Measurements from ENCODE around the gene DDX27.
A peak's percentile ranks its signal among the peaks of the same experiment; 100 is the strongest.
"Not testable (repeated sequence)": the region's sequence is repeated elsewhere in the genome, so short reads cannot be mapped to it uniquely, and the experiment has no call there.

Gene DDX27, protein sequence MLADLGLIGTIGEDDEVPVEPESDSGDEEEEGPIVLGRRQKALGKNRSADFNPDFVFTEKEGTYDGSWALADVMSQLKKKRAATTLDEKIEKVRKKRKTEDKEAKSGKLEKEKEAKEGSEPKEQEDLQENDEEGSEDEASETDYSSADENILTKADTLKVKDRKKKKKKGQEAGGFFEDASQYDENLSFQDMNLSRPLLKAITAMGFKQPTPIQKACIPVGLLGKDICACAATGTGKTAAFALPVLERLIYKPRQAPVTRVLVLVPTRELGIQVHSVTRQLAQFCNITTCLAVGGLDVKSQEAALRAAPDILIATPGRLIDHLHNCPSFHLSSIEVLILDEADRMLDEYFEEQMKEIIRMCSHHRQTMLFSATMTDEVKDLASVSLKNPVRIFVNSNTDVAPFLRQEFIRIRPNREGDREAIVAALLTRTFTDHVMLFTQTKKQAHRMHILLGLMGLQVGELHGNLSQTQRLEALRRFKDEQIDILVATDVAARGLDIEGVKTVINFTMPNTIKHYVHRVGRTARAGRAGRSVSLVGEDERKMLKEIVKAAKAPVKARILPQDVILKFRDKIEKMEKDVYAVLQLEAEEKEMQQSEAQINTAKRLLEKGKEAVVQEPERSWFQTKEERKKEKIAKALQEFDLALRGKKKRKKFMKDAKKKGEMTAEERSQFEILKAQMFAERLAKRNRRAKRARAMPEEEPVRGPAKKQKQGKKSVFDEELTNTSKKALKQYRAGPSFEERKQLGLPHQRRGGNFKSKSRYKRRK

DNA sequence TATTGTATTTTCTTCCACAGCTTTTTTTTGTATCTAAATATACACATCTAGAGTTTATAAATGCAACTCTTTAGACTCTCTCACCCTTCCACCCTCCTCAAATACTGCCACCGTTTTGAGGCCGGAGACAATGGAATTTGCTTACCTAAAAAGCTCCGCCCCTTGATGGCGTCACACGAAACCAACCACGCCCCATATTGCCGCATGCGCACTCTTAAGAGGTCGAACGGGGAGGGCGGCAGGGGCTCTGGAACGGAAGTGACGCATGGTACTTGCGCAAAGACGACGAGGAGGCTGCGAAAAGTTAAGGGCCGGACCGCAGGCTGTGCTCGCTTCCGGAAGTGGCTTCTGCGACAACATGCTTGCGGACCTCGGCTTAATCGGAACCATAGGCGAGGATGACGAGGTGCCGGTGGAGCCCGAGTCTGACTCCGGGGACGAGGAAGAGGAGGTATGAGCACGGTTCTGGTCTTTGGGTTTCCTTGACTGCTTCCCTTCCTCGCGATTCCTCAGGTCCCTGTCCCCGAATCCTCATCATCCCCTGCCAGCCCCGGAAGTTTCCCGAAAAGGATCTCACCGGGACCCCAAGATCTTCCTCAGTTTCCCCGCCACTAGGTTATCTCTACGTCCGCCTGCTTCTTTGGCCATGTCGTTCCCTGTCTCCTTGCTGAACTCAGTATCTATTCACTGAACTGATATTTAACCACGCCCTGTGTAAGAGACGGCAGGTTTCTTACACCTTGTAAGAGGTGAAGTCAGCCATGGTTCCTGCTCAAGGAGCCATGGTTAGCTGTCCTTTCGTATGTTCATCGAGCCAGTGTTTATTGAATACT is at the start of gene DDX27:
Gene DDX27, plus strand, starts transcription at position 326 of the 833 bp plus-strand sequence. Its CDS starts 33 bp downstream, at position 359.
- DNase-seq (ENCODE audit: low read depth in 2 of 2), result peak; percentile 90 to 95

DNA sequence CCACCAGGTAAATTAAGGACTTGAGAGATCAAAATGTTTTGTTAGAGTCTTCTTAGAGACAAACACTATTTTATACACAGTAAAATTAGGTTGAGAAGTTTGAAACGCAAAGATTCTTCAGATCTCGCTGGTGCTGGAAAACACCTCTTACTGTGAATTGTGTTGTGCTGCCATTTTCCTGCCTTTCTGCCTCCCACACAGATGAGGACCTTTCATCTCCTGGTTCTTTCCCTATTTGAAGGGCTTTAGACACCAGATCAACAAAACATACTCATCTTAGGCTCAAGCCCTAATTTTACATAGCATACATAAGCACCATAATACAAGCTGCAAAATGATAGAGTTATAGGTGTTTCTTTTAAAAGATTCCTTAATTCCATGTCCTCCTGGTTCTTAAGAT is 49.7 kb upstream of the DDX27 start:
- no peak for DNase-seq (ENCODE audit: low read depth in 2 of 2)

DNA sequence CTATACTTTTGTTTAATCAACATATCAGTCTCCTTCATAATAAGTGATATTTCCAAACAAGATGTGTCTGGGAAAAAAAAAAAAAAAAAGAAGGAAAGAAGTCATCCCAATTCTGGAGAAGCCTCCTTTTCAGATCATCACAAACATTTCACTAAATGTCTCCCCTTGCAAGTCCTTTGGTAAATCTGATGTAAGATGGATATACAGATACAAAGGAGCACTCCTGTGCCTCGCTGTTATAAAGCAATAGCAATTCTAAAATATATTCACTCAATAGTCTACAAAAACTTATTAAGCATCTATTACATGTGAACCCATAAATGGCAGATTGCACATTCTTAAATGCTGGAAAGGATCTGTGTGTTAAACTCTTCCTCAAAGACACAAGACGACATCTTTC is 48.5 kb upstream of the DDX27 start:
- no peak for DNase-seq (ENCODE audit: low read depth in 2 of 2)

DNA sequence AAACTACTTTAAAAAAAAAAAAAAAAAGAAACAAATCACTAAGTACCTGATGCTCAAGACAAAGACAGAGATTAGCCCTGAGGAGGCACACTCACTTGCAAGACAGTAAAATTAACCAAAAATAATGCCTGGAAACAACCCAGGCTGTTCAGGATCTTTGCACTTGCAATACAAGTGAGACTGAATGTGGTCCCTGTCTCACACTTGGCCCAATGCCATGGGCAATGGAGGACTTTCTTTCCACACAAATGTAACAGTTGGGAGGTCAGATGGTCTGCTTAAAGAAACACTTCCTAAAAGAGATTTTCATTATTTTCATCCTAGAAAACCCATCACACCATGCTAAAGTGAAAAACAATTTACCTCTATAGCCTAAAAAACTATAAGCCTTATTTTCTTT is 47.3 kb upstream of the DDX27 start:
- no peak for DNase-seq (ENCODE audit: low read depth in 2 of 2)

DNA sequence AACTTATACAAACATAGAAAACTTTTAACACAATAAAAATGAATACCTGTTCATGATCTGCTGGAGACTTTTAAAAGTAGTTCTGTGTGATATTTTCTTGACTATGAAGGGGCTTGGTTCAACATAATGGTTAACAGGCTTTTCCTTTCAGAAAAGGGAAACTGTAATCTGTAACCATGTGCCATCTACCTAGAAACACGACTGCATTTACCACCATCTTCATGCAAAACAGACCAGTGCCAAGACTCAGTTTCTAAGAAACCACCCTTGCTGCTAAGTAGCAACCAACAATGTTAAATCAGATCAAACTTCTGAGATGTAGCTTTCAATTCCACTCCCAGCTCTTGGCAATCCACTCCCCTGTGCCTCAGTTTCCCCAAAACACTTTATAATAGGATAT is 46.8 kb upstream of the DDX27 start:
- no peak for DNase-seq (ENCODE audit: low read depth in 2 of 2)

DNA sequence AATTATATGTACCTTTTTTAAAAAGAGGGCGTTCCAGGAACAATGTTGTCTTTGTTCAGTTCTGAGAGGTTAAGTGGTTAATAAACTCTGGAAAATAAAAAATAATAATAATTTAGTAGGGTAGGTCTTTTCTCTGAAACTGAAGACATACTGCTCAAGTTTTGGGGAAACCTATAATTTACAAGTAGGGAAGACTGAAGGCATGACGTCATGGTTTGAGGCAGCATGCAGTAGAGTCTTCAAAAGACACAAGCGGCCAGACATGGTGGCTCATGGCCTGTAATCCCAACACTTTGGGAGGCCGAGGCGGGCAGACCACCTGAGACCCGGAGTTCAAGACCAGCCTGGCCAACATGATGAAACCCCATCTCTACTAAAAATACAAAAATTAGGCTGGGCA is 45.0 kb upstream of the DDX27 start:
- no peak for DNase-seq (ENCODE audit: low read depth in 2 of 2)

DNA sequence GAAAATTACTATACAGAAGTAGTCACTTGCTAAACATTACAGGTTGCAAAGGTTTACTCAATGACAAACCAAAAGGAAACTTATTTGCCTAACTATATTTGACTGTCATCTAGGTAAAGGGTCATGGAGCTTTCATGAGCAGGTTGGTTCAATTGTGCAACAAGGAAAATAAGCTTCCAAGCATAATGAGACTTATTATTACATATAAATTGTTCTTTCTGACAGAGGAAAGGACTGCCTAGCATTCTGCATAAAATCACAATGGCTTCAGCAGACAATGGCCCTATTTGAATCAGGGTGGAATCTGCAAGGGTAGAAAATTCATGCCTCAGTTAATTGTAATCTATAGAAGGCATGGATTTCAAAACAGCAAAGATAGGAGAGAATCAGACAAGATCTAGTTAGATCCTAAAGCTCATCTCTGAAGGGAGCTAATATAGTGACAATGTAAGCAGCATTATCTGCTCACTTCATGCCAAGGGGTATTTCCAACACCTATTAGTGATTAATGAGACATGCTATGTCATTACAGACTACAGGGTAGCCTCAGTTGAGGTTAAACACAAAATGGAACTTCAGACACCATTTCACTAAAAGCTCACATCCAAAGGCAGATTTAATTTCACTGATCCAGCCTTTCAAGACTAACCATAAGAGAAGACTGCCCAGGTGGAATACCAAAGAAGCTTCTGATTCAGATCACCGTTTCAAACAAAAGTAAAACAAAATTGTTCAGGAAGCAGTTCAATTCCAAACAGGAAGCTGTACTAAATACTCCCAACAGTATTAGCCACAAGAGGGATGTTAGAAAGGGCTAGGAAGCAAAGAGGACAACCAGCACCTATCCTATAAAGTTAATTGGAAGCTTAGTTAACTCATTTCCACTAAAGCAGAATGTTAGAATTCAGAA is 39.6 kb upstream of the DDX27 start:
- no peak for DNase-seq (ENCODE audit: low read depth in 2 of 2)

DNA sequence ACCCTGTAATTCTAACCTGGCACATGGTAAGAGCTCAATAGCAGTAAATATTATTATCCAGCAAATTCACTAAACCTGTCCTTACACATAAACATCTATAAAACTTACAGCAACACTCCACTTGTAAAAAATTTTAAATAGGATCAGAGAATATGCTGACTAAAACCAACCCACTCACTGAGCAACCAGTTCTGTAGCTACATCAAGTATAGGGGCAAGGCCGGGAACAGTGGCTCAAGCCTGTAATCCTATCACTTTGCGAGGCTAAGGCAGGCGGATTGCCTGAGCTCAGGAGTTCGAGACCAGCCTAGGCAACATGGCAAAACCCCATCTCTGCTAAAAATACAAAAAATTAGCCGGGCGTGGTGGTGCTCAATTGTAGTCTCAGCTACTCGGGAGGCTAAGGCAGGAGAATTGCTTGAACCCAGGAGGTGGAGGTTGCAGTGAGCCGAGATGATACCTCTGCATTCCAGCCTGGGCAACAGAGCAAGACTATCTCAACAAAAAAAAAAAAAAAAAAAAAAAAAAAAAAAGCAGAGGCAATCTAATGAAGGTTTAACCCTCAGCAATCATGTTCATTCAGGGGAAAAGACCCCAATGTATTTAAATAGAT is 37.8 kb upstream of the DDX27 start:
- no peak for DNase-seq (ENCODE audit: low read depth in 2 of 2)

DNA sequence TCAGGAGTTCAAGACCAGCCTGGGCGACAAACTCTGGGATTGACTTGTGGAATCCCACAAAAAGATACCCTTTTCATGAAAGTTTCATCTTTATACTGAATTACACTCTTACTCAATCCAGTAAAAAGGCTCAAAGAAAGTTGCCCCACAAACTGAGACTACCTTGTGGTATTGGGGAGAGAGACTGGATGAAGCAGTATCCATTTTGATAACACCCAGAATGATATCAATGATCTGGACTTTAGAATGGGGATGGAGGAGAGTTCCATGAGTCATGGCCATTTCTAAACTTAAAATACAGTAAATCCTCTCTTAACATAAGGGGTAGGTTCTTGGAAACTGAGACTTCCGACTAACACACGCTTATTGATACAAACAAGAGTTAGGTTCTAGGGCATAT is 35.8 kb upstream of the DDX27 start:
- no peak for DNase-seq (ENCODE audit: low read depth in 2 of 2)

DNA sequence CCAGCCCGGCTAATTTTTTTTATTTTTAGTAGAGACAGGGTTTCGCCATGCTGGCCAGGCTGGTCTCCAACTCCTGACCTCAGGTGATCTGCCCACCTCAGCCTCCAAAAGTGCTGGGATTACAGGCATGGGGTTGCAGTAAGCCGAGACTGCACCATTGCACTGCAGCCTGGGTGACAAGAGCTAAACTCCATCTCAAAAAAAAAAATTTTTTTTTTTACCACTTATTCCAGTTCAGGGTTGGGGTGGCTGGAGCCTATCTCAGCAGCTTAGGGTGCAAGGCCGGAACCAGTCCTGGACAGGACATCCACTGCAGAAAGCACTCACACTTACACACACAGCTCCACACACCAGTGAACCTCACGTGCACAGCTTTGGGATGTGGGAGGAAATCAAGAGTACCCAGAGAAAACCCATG is 35.1 kb upstream of the DDX27 start:
- DNase-seq (ENCODE audit: low read depth in 2 of 2), result not testable (repeated sequence)

DNA sequence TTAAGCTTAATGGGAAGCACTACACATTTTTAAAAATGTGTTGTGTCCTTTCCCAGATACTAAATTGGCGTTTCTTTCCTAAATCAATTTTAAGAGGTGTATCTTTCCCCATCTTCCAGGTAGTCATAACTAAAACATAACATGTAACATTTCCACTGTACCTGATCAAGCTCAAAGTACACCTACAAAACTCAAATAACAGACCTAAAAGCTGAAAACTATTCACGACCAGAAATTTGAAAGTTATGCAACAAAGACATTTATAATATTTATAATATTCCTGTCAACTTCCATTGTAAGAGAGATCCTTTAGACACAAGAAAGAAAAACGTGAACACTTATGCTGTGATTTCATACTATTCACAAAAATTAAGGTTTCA is 34.5 kb upstream of the DDX27 start:
- DNase-seq (ENCODE audit: low read depth in 2 of 2), result no peak

DNA sequence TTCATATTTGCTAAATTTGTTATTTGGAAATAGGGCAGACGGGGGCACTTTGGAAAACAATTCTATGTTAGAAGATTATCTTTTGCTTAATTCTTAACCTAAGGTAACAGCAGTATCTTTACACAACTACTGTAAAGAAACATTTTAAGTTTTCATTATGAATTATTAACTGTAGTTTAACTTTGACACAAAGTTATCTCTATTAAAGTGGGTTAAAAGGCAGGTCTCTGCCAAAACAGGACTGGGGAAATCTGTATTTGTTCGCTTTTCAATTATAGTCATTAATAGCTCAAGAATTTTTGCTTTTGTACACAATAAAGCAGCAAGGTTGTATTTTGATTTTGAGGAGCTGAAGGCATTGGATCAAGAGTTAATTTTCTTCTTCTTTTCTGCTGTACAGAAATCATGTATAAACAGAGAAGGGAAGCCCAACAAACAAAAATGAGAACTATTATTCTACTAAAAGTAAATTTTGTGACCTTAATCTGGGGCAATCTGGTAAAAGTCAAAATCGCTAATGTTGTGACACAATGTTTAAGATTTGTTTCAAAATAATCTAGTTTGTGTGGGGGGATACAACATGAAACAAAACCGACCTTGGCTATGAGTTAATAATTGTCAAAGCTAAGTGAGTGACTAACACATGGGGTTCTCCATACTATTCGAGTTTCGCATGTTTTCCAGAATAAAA is 34.0 kb upstream of the DDX27 start:
- DNase-seq (ENCODE audit: low read depth in 2 of 2), result no peak

DNA sequence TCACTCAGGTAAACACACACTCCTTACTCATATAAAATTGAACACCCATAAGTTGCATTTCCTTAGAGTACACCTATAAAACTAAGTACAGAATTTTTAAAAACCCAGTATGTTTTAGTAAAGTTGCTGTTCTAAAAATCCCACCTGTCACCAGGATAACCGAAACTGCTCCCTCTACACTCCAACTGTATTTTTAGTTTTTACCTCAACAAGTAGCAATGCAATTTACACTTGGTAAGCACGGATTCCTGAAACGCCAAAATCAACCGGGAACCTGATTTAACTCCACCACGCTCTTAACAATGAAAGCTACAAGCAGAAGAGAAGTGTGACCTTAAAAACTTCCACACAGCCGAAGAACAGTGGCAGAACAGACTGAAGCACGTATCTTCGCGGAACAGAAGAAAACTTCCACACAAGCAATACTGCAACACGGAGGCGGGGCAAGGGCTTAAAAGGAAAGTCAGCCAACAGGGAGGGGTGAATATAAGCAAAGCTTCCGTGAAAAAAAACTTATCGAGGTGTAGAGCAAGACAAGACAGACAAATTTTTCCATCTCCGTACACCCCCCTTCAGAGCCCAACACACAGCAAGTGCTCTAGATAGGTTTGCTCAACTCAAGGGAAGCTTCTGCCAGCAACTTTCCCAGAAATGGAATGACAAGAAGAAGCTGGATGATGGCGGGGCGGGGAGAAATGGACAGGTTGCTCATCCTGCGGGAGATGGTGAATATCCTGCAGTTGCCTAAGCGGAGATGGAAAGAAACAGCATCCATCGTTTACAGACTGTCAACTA is 32.5 kb upstream of the DDX27 start:
- DNase-seq (ENCODE audit: low read depth in 2 of 2), result peak in 1 of 2 donors; percentile 49

DNA sequence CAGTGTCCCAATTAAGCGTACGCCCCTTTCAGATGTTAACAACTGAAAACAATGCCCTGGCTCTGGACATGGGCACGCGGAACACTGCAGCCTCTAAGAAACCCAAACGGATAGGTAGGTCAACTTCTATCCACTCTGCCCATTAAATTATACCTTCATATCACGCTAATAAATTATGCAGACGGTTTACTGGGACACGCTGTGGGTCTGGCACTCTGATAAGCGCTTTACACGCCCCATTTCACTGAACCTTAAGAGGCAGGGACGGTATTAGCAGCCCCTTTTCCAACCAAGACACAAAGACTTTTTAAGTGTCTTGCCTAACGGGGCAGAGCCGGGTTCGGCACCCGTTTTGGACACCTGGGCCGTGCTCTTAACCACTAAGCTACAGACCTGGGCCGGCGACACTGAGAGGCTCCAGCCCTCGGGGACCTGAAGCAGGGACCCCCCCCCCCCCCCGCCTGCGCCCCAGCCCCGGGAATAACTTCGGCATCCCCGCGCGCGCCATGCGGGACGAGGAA is 31.8 kb upstream of the DDX27 start:
- DNase-seq (ENCODE audit: low read depth in 2 of 2), result no peak

DNA sequence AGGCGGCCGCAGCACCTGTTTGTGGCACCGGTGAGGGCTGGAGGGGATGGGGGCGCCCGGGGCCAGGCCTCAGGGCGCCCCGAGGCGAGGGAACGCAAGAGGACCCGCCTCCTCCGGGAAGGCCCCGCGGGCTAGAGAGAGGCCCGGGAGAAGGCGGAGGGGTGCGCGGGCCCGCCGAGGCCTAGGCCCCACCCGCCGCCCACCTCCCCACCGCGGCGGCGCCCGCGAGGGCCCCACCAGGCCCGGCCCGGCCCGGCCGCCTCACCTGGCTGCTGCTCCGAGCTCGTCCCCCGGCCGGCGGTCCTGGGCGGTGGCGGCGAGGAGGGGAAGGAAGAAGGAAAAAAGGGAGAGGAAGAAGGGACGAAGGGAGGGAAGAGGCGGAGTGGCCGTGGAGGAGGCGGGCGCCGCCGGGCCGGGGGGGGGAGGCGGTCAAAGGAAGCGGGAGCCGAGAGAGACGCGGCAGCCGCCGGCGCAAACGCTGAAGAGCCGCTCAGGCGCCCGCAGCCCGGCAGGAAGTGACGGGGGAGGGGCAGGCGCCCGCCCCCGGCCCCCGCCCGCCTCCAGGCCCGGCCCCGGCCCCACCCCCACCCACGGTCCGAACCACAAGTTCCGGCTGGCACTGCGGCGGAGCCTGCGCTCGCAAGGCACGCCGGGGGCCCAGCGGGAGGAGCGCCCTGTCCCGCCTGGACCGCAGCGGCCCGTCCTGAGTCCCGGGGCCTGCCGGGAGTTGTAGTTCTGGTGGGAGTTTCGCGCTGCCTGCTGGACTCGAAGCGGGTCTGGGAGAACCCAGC is 31.2 kb upstream of the DDX27 start, which contains the start of gene STAU1:
Gene STAU1, minus strand, starts transcription at position 484 of the 791 bp plus-strand sequence. CDS start 22,133 bp downstream, outside the sequence.
- peak; percentile 89 to 95 for DNase-seq (ENCODE audit: low read depth in 2 of 2)

DNA sequence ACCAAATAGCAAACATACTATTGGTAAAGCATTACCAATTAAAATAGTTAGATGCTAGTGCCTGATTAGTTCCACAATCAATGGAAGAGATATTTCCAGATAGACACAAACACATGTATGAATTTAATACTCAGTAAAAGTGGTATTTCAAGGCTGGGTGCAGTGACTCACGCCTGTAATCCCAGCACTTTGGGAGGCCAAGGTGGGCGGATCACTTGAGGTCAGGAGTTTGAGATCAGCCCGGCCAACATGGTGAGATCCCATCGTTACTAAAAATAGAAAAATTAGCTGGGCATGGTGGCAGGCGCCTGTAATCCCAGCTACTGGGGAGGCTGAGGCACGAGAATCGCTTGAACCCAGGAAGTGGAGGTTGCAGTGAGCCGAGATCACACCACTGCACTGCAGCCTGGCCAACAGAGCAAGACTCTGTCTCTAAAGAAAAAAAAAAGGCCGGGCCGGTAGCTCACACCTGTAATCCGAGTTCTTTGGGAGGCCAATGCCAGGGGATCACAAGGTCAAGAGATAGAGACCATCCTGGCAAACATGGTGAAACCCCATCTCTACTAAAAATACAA is 26.2 kb upstream of the DDX27 start:
- DNase-seq (ENCODE audit: low read depth in 2 of 2), result not testable (repeated sequence)

DNA sequence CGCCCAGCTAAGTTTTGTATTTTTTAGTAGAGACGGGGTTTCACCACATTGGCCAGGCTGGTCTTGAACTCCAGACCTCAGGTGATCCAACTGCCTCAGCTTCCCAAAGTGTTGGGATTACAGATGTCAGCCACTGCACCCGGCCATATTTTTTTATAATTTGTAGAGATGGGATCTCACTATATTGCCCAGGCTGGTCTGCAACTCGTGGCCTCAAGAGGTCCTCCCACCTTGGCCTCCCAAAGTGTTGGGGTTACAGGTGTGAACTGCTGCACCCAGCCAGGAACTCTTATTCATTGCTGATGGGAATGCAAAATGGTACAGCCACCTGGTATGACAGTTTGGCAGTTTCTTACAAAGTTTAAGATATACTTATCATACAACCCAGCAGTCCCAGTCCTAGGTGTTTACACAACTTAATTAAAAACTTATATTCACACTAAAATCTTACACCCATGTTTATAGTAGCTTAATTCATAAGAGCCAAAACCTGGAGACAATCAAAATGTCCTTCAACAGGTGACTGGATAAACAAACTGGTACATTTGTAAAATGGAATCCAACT is 19.4 kb upstream of the DDX27 start:
- no peak for DNase-seq (ENCODE audit: low read depth in 2 of 2)
